Parathyroid adenoma (tissue), 2 donors: ENCODE data around the gene C16orf46.

Source experiments
- H2AFZ ChIP-seq: fragments of 300-600 bp; sonication (generic); one replicate; pipeline ENCODE4 v1.7.0; 2017; ENCODE audit warnings: antibody characterized with exemption, mild to moderate bottlenecking
- H3K27ac ChIP-seq: fragments of 300-600 bp; sonication (generic); one replicate; pipeline ENCODE4 v1.7.0; 2017
- H3K27me3 ChIP-seq: fragments of 300-600 bp; sonication (generic); one replicate; pipeline ENCODE4 v1.7.0; 2017; ENCODE audit warnings: low read length; ENCODE audit not compliant: control insufficient read depth, insufficient read depth
- H3K36me3 ChIP-seq: fragments of 300-600 bp; sonication (generic); one replicate; pipeline ENCODE4 v1.7.0; 2017; ENCODE audit warnings: low read length; ENCODE audit not compliant: control insufficient read depth, insufficient read depth
- H3K4me1 ChIP-seq: fragments of 300-600 bp; sonication (generic); one replicate; pipeline ENCODE4 v1.7.0; 2017; ENCODE audit warnings: control low read depth
- H3K4me2 ChIP-seq: fragments of 300-600 bp; sonication (generic); one replicate; pipeline ENCODE4 v1.7.0; 2017; ENCODE audit warnings: low read length
- H3K4me3 ChIP-seq: fragments of 300-600 bp; sonication (generic); one replicate; pipeline ENCODE4 v1.7.0; 2017; ENCODE audit warnings: low read depth, low read length
- H3K79me2 ChIP-seq: fragments of 300-600 bp; sonication (generic); one replicate; pipeline ENCODE4 v1.7.0; 2017; ENCODE audit warnings: control low read depth
- H3K9ac ChIP-seq: fragments of 300-600 bp; sonication (generic); one replicate; pipeline ENCODE4 v1.7.0; 2017; ENCODE audit warnings: mild to moderate bottlenecking
- H3K9me3 ChIP-seq: fragments of 300-600 bp; sonication (generic); one replicate; pipeline ENCODE4 v1.7.0; 2017; ENCODE audit warnings: low read length; ENCODE audit not compliant: control insufficient read depth
- CTCF ChIP-seq: fragments of 300-600 bp; sonication (generic); IDR thresholded peaks from one replicate; pipeline ENCODE4 v1.7.0; 2017; ENCODE audit warnings: antibody characterized with exemption, mild to moderate bottlenecking
- donor health status: primary hyperparathyroidism.

C16orf46 gene

GRCh38 chr16:81077076-81077940 lies at the start of gene C16orf46:
TSS of gene C16orf46 (minus strand) at chr16:81077238. CDS start at chr16:81063955, 13,283 bp downstream.
- peak within 1 kb of the TSS; percentile 98 for H2AFZ ChIP-seq
- no peak for TF ChIP-seq CTCF
- H3K27ac ChIP-seq = peak within 1 kb of the TSS; percentile 89
- H3K79me2 ChIP-seq = no peaks in the 10 kb centered on the region
- H3K9me3 ChIP-seq = no peaks in the 10 kb centered on the region
- peaks cover 4% of the 10 kb centered on the region for H3K4me1 ChIP-seq
- peak within 1 kb of the TSS; percentile 78 for H3K4me3 ChIP-seq
- peak within 1 kb of the TSS; percentile 96 for H3K4me2 ChIP-seq
- H3K27me3 ChIP-seq = no peaks in the 10 kb centered on the region
- H3K9ac ChIP-seq = peak within 1 kb of the TSS; percentile 73
- H3K36me3 ChIP-seq = no peaks in the 10 kb centered on the region

GRCh38 chr16:81123092-81123852 lies 46.2 kb upstream of the C16orf46 start:
- no peaks in the 10 kb centered on the region for H3K27me3 ChIP-seq
- TF ChIP-seq CTCF = no peak
- no peaks in the 10 kb centered on the region for H3K9me3 ChIP-seq
- H3K4me2 ChIP-seq = no peak overlapping the region
- H2AFZ ChIP-seq = no peak overlapping the region
- H3K79me2 ChIP-seq = no peaks in the 10 kb centered on the region
- no peak overlapping the region for H3K9ac ChIP-seq
- H3K27ac ChIP-seq = no peak overlapping the region
- no peaks in the 10 kb centered on the region for H3K36me3 ChIP-seq
- H3K4me3 ChIP-seq = no peak overlapping the region
- H3K4me1 ChIP-seq = no peaks in the 10 kb centered on the region

GRCh38 chr16:81121474-81121990 lies 44.5 kb upstream of the C16orf46 start:
- Histone ChIP-seq H3K9me3 (no peaks in the 10 kb centered on the region), H3K4me2 (no peak overlapping the region), H3K4me1 (no peaks in the 10 kb centered on the region), H3K79me2 (no peaks in the 10 kb centered on the region), H3K36me3 (no peaks in the 10 kb centered on the region), H2AFZ (no peak overlapping the region), H3K4me3 (no peak overlapping the region), H3K9ac (no peak overlapping the region), H3K27ac (no peak overlapping the region), H3K27me3 (no peaks in the 10 kb centered on the region)
- no peak for TF ChIP-seq CTCF

GRCh38 chr16:81117436-81117835 lies 40.4 kb upstream of the C16orf46 start:
- no peak for TF ChIP-seq CTCF
- Histone ChIP-seq H3K4me3 (no peak overlapping the region), H3K9me3 (no peaks in the 10 kb centered on the region), H3K27me3 (no peaks in the 10 kb centered on the region), H3K4me1 (no peaks in the 10 kb centered on the region), H3K79me2 (no peaks in the 10 kb centered on the region), H3K9ac (no peak overlapping the region), H3K27ac (no peak overlapping the region), H2AFZ (no peak overlapping the region), H3K36me3 (no peaks in the 10 kb centered on the region), H3K4me2 (no peak overlapping the region)
